Bronchus fibroblast of lung (primary cell): Measurements from ENCODE around the gene BZW1. TPM values are rescaled to one million over a fixed set of nuclear protein-coding genes. Genes with fewer than 3 reads are reported as not detected.

ENCODE experiments used
- total RNA-seq: library from RNA; depleted of rRNA; stranded (reverse); fragments of >200 nt; gene quantifications from 2 replicates; pipeline ENCODE4 v1.2.3, GENCODE V29; 2015

Gene BZW1
- 218 and 251 TPM in 2 replicates for total RNA-seq

GRCh38 chr2:200811333-200812121, at the start of gene BZW1:
BZW1 (plus strand) TSS chr2:200811910; CDS start chr2:200813218, 1,308 bp downstream.

GRCh38 chr2:200864176-200865034, 52.7 kb downstream of the BZW1 start, which contains the start of gene CLK1:
CLK1 (minus strand) TSS chr2:200864658; CDS start chr2:200861862, 2,796 bp downstream.

Other genes starting within 250 kb of the BZW1 start
- gene AOX1, start 225.9 kb upstream of the BZW1 start, total RNA-seq: 27.8 and 36.7 TPM in 2 replicates
- 22.5 and 24.5 TPM in 2 replicates for gene CLK1, start 52.7 kb downstream of the BZW1 start, total RNA-seq
- 44.2 and 55.6 TPM in 2 replicates for gene PPIL3, start 77.2 kb downstream of the BZW1 start, total RNA-seq
- 25.7 and 33.6 TPM in 2 replicates for gene NIF3L1, start 77.5 kb downstream of the BZW1 start, total RNA-seq
- gene ORC2, start 151.8 kb downstream of the BZW1 start, total RNA-seq: 10.4 and 12.4 TPM in 2 replicates